Body of pancreas (tissue), 4 donors: ENCODE data around the gene TRUB2.

Experiments used
- CTCF ChIP-seq, 7 experiments: fragments of 450-650 bp in 4 of 7; fragments of 200-600 bp in 3 of 7; sonication (generic) in 3 of 7; IDR thresholded peaks; one replicate each; pipeline ENCODE4 v1.5.1; 2016 to 2019; ENCODE audit warnings: antibody characterized with exemption in 7 of 7
- POLR2A ChIP-seq, 3 donors: fragments of 450-650 bp; IDR thresholded peaks; one replicate each; pipeline ENCODE4 v1.6.1; 2016; ENCODE audit warnings: antibody characterized with exemption in 3 of 3, mild to moderate bottlenecking in 2 of 3

GRCh38 chr9:128323791-128324190 is 1.5 kb upstream of the TRUB2 start:
- TF ChIP-seq POLR2A (IDR thresholded peaks at IDR 0.05) (no peak), CTCF (IDR thresholded peaks at IDR 0.05) (no peak)
